Sigmoid colon (tissue), 7 donors: ENCODE data around the gene ACKR4. TPM values are rescaled to one million over a fixed set of nuclear protein-coding genes. Genes with fewer than 3 reads are reported as not detected.

Experiments used
- DNase-seq: peaks from one replicate; pipeline ENCODE4 v3.0.0-alpha.2; 2019
- H3K27ac ChIP-seq, 4 donors: fragments of 200-600 bp; sonication (generic); one replicate each; pipeline ENCODE4 v1.5.1; 2016 to 2019; ENCODE audit warnings: mild to moderate bottlenecking in 1 of 4
- H3K27me3 ChIP-seq, 3 donors: fragments of 200-600 bp; sonication (generic); one replicate each; pipeline ENCODE4 v1.5.1; 2019; ENCODE audit warnings: mild to moderate bottlenecking in 1 of 3
- H3K36me3 ChIP-seq, 4 donors: fragments of 200-600 bp; sonication (generic); one replicate each; pipeline ENCODE4 v1.5.1; 2016 to 2019
- H3K4me1 ChIP-seq, 4 donors: fragments of 200-600 bp; sonication (generic); one replicate each; pipeline ENCODE4 v1.5.1; 2017 to 2019
- H3K4me3 ChIP-seq, 4 donors: fragments of 200-600 bp; sonication (generic); one replicate each; pipeline ENCODE4 v1.5.1; 2017 to 2019; ENCODE audit warnings: mild to moderate bottlenecking in 2 of 4, moderate library complexity in 1 of 4
- H3K9me3 ChIP-seq, 4 donors: fragments of 200-600 bp in 3 of 4; sonication (generic) in 3 of 4; one replicate each; pipeline versions ENCODE4 v1.5.1 to v1.6.1; 2013 to 2019
- EP300 ChIP-seq, 4 donors: sonication (generic); formaldehyde crosslinking; IDR thresholded peaks; one replicate each; pipeline ENCODE4 v1.6.1; 2017; ENCODE audit warnings: antibody characterized with exemption in 4 of 4
- POLR2A ChIP-seq, 2 donors: fragments of 450-650 bp; IDR thresholded peaks; one replicate each; pipeline ENCODE4 v1.6.1; 2016; ENCODE audit warnings: antibody characterized with exemption in 2 of 2, mild to moderate bottlenecking in 2 of 2, moderate library complexity in 2 of 2
- POLR2AphosphoS5 ChIP-seq, 4 donors: sonication (generic); formaldehyde crosslinking; IDR thresholded peaks; one replicate each; pipeline ENCODE4 v1.6.1; 2017; ENCODE audit warnings: antibody characterized with exemption in 4 of 4
- WGBS, 2 donors: extraction: QIAGEN DNeasy Blood & Tissue Kit; methylation state at CpG; one replicate each; pipeline ENCODE4 v1.1.7; 2013; 5-methylcytosine and 5-hydroxymethylcytosine counted together
- intact Hi-C: fragments of 100-400 bp; cut with DNase I; formaldehyde crosslinking; loops from one replicate; pipeline ENCODE4 v1.15.1; 2023
- polyA plus RNA-seq, 3 donors: library from polyadenylated mRNA; stranded (reverse); fragments of 200-250 nt; gene quantifications; one replicate each; pipeline ENCODE4 v1.2.3, GENCODE V29; 2013
- total RNA-seq, 4 donors: library from RNA; depleted of rRNA; stranded (reverse); fragments of >200 nt; gene quantifications; one replicate each; pipeline ENCODE4 v1.1.0, GENCODE V29; 2016
- TF ChIP-seq, protein P1 (sequence below), 4 experiments: fragments of 450-650 bp in 3 of 4; fragments of 200-600 bp in 1 of 4; IDR thresholded peaks; one replicate each; pipeline ENCODE4 v1.5.1; 2016 to 2019; ENCODE audit warnings: antibody characterized with exemption in 4 of 4, mild to moderate bottlenecking in 3 of 4, moderate library complexity in 2 of 4
- donor health status: healthy with polysubstance abuse.
- donor health status: Bipolar disorder and iron deficiency.
- donor health status: healthy.

Gene ACKR4
- total RNA-seq (1 to 10 TPM in 2 of 4 donors, under 1 TPM in 1, not detected in 1; 0.54 to 5.0 (median 3.2) TPM), polyA plus RNA-seq (1 to 10 TPM in 1 of 3 donors, under 1 TPM in 1, not detected in 1; 0.60 to 2.0 TPM)

DNA sequence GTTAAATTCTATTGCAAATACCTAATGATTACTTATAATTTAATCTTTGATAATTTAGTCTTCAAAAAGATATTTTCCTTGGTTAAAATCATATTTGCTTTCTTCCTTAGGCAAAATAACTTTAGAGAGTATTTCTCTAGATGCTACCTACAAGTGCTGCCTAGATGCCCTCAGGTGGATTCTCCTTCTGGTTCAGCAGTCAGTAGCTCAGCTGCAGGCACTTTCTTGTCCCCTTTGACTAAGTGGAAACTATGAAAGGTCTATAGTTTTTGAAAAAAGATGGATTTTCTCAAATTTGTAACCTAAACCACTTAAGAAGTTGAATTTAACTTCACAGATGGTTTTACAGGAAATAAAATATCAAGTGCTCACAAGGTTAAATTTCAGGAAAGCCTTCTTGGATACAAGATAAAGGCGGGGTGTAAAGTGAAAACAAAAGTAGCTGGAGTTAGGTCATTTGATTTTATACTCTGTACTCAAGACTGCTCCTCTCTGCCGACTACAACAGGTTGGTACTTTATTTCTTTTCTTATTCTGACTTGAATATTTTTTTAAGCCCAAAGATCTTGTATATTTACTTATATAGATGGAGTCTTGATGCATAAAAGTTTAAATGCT lies at the start of gene ACKR4:
Gene ACKR4 (plus strand): TSS at position 455 of the 618 bp plus-strand sequence. CDS start 3,128 bp downstream, outside the sequence.
- Histone ChIP-seq H3K27ac (peak within 1 kb of the TSS in 2 of 4 donors; percentile 39 to 51), H3K4me3 (peak within 1 kb of the TSS in 3 of 4 donors; percentile 1 to 29 (median 18)), H3K36me3 (no peaks in the 10 kb centered on the region), H3K27me3 (no peaks in the 10 kb centered on the region), H3K4me1 (peaks cover 0 to 15% (median 0%) of the 10 kb centered on the region in 4 donors), H3K9me3 (no peaks in the 10 kb centered on the region)
- DNase-seq = no peak
- intact Hi-C loops = no loop called here
- WGBS, 2 donors = 11 to 56% methylated on average over 2 of the region's 2 CpGs
- TF ChIP-seq POLR2A (IDR thresholded peaks at IDR 0.05) = no peak
- no peak for TF ChIP-seq POLR2AphosphoS5 (IDR thresholded peaks at IDR 0.05)
- TF ChIP-seq EP300 (IDR thresholded peaks at IDR 0.05) = no peak
- TF ChIP-seq, protein P1, sequence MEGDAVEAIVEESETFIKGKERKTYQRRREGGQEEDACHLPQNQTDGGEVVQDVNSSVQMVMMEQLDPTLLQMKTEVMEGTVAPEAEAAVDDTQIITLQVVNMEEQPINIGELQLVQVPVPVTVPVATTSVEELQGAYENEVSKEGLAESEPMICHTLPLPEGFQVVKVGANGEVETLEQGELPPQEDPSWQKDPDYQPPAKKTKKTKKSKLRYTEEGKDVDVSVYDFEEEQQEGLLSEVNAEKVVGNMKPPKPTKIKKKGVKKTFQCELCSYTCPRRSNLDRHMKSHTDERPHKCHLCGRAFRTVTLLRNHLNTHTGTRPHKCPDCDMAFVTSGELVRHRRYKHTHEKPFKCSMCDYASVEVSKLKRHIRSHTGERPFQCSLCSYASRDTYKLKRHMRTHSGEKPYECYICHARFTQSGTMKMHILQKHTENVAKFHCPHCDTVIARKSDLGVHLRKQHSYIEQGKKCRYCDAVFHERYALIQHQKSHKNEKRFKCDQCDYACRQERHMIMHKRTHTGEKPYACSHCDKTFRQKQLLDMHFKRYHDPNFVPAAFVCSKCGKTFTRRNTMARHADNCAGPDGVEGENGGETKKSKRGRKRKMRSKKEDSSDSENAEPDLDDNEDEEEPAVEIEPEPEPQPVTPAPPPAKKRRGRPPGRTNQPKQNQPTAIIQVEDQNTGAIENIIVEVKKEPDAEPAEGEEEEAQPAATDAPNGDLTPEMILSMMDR (IDR thresholded peaks at IDR 0.05) = no peak

DNA sequence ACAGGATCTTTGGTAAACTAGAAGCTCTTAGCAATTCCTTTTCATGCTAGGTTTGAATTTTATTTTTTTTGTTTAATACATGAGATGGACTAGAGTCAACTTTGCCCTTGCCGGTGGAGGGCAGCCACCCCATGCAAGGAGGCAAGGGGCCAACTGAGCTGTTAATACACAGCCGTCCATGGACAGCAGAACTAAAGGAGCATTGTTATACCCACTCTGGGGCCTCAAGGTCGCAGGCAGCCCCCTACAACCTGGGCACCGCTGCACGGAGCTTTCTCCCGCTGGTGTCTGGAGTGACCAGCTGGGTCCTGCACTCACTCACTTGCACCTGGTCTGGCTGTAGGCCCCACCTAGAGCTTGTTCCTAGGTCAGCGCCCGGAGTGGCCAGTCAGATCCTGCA lies 47.9 kb upstream of the ACKR4 start:
- Histone ChIP-seq H3K27ac (no peak overlapping the region), H3K4me3 (no peak overlapping the region)
- TF ChIP-seq POLR2A (IDR thresholded peaks at IDR 0.05) (no peak), POLR2AphosphoS5 (IDR thresholded peaks at IDR 0.05) (no peak), EP300 (IDR thresholded peaks at IDR 0.05) (no peak)
- TF ChIP-seq, protein P1 (IDR thresholded peaks at IDR 0.05) = no peak

DNA sequence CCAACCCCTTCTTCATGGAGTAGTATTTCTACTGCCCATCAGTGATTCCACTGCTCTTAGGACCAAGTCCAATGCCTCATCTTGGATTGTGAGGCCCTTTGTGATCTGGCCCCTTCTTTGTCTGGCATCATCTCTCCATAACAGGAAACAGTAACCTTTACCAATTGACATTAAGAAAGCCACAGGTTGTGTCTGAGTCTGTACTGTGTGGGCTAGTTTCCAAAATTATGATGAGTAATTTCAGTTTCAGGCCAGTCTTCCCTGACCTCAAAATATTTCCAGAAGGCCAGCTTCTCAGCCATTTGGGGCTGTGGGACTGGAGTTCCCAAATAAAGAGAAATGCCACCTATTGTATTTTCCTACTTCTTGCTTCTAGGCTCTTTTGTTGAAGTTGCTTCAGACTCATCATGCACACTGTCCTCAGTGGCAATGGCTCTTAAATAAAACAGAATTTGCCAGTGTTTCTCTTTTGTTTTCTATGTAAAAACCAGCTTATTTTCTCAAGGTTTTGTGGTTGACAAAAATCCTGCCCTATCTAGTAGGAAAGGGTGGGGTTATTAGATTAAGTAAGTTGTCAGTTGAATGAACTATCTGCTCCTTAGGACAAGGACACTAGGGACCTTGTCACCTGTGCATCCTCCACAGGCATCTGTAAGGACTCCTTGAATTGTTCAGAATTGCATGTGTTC lies 47.0 kb upstream of the ACKR4 start:
- intact Hi-C loops = no loop called here
- no peak for DNase-seq
- Histone ChIP-seq H3K4me3 (no peak overlapping the region), H3K27me3 (no peaks in the 10 kb centered on the region), H3K4me1 (peaks cover 0 to 4% (median 0%) of the 10 kb centered on the region in 4 donors), H3K9me3 (no peaks in the 10 kb centered on the region), H3K36me3 (no peaks in the 10 kb centered on the region), H3K27ac (no peak overlapping the region)
- TF ChIP-seq, protein P1 (IDR thresholded peaks at IDR 0.05) = no peak
- no peak for TF ChIP-seq EP300 (IDR thresholded peaks at IDR 0.05)
- no peak for TF ChIP-seq POLR2A (IDR thresholded peaks at IDR 0.05)
- TF ChIP-seq POLR2AphosphoS5 (IDR thresholded peaks at IDR 0.05) = no peak

More for the DNA sequence above, 47.9 kb upstream of the ACKR4 start:
- WGBS, 2 donors = 94 to 95% methylated on average over 8 of the region's 8 CpGs
- Histone ChIP-seq H3K9me3 (no peaks in the 10 kb centered on the region), H3K36me3 (no peaks in the 10 kb centered on the region), H3K27me3 (no peaks in the 10 kb centered on the region), H3K4me1 (no peaks in the 10 kb centered on the region)
- no peak for DNase-seq
- intact Hi-C loops = no loop called here

DNA sequence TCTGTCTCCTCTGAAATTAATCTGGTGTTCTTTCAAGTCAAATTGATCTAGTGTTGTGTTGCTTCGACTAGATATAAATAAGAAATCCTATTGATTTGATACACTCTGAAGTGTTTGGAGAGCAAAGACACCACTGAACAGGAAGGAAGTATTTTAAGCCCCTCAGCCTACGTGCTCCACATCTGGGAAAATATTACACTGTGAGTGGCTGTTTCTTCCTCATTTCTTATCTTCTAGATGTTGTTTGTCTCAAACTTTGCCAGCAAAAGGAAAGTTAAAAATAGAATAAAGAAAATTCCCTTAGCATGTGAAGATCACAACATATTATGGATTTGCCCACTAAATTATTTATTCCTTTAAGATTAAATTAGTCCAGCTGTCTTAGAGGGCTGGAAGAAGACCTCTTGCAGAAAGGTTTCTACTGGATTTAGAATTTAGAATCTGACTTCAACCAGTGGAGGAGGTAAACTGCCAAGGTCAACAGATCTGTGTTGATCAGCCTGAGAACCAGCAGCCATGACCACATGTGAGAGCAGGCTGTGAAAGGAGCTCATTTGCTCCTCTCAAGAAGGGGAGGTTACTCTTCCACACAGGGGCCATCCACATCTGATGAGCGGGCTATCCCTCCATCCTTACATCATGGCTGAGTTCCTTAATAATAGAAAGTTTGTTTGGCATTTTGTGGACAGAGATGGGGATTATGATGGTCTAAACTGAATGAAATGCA lies 46.3 kb upstream of the ACKR4 start:
- Histone ChIP-seq H3K4me1 (peaks cover 0 to 4% (median 0%) of the 10 kb centered on the region in 4 donors), H3K27me3 (no peaks in the 10 kb centered on the region), H3K27ac (no peak overlapping the region), H3K9me3 (no peaks in the 10 kb centered on the region), H3K36me3 (no peaks in the 10 kb centered on the region), H3K4me3 (no peak overlapping the region)
- no peak for DNase-seq
- WGBS, 2 donors = 60 to 80% methylated on average over 3 of the region's 3 CpGs
- TF ChIP-seq EP300 (IDR thresholded peaks at IDR 0.05) = no peak
- TF ChIP-seq, protein P1 (IDR thresholded peaks at IDR 0.05) = no peak
- TF ChIP-seq POLR2AphosphoS5 (IDR thresholded peaks at IDR 0.05) = no peak
- no peak for TF ChIP-seq POLR2A (IDR thresholded peaks at IDR 0.05)
- intact Hi-C loops = no loop called here
